ENCODE data around the gene UGGT2. TPM values are rescaled to one million over a fixed set of nuclear protein-coding genes. Genes with fewer than 3 reads are reported as not detected.

UGGT2 gene
- polyA plus RNA-seq, 2 of the 4 experiments (the other 2 are of a cell fraction): 10.3 to 27.9 TPM

DNA sequence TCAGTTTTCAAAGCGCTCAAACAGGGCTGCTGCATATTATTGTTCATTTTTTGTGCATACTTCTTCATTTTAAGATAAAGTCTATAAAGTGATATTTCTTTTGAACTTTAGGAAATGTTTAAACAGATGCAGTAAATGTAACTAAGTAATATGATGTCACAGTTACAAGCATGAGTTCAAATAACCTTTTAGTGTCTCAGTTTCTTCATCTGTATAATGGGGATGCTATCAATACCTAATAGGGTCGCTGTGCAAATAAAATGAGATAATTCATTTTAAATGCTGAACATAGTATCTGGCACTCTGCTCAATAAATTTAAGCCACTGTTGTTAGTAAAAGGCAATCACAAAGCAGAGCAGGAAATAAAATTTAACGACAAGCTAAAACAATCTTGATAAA lies 97.5 kb downstream of the UGGT2 start:
- FAIRE-seq: no peak
- 86% methylated on average over 3 of the region's 3 CpGs for WGBS (ENCODE audit: missing lambda C conversion rate)

DNA sequence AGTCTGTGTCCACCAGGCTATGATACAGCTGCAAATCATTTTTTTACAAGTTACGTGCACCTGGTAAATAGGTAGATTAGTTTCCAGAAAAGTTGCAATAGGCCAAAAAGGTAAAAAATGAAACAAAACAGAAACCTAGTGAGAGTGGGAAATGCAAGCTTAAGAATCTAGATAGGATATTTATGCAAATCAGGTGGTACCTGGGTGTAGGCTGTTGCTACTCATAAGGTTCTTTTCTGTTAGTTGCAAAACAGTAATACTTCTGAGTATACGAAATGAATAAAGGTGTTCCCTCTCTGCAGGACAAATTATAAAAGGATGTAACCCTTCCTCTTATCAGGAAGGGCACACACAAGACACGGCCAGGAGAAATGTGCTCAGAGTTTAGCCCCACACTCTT lies 97.9 kb downstream of the UGGT2 start:
- no peaks in the 10 kb centered on the region for H3K4me1 ChIP-seq
- WGBS (ENCODE audit: missing lambda C conversion rate): 90% methylated on average over 3 of the region's 3 CpGs
- no peak overlapping the region for H3K4me2 ChIP-seq
- POLR2A ChIA-PET: no interaction called here
- ATAC-seq (no peak), FAIRE-seq (no peak), DNase-seq (ENCODE audit: low read depth in 1 of 2, low spot score in 1 of 2) (no peak)
- CTCF ChIA-PET: no interaction called here
- H3K27ac ChIP-seq: no peak overlapping the region
- peaks cover 1% of the 10 kb centered on the region; the same call in 1 of the 3 replicates for H3K9me3 ChIP-seq
- no peak overlapping the region for H3K4me3 ChIP-seq
- TF ChIP-seq BCL3 (IDR thresholded peaks at IDR 0.05): no peak
- TF ChIP-seq, protein P1, sequence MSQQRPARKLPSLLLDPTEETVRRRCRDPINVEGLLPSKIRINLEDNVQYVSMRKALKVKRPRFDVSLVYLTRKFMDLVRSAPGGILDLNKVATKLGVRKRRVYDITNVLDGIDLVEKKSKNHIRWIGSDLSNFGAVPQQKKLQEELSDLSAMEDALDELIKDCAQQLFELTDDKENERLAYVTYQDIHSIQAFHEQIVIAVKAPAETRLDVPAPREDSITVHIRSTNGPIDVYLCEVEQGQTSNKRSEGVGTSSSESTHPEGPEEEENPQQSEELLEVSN (IDR thresholded peaks at IDR 0.05; ENCODE audit: borderline replicate concordance, low read depth): no peak

More for the DNA sequence above, 97.5 kb downstream of the UGGT2 start:
- Histone ChIP-seq H3K4me1 (no peaks in the 10 kb centered on the region), H3K9me3 (peaks cover 4% of the 10 kb centered on the region; the same call in 1 of the 3 replicates), H3K4me3 (no peak overlapping the region), H3K27ac (no peak overlapping the region), H3K4me2 (no peak overlapping the region)
- ChIA-PET POLR2A (no interaction called here), CTCF (no interaction called here)
- ATAC-seq: no peak
- no peak for DNase-seq (ENCODE audit: low read depth in 1 of 2, low spot score in 1 of 2)
- TF ChIP-seq ZSCAN20 (CRISPR knock-in tag; IDR thresholded peaks at IDR 0.05) (no peak), EHF (CRISPR knock-in tag; IDR thresholded peaks at IDR 0.05) (no peak), POLR2A (IDR thresholded peaks at IDR 0.05; ENCODE audit: low read length) (no peak), SMC3 (IDR thresholded peaks at IDR 0.05) (no peak), HDAC2 (IDR thresholded peaks at IDR 0.05) (no peak), SREBF2 (IDR thresholded peaks at IDR 0.05) (no peak), HEYL (CRISPR knock-in tag; IDR thresholded peaks at IDR 0.05) (no peak)
- TF ChIP-seq, protein P2, sequence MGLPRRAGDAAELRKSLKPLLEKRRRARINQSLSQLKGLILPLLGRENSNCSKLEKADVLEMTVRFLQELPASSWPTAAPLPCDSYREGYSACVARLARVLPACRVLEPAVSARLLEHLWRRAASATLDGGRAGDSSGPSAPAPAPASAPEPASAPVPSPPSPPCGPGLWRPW (IDR thresholded peaks at IDR 0.05): no peak
- TF ChIP-seq, protein P3, sequence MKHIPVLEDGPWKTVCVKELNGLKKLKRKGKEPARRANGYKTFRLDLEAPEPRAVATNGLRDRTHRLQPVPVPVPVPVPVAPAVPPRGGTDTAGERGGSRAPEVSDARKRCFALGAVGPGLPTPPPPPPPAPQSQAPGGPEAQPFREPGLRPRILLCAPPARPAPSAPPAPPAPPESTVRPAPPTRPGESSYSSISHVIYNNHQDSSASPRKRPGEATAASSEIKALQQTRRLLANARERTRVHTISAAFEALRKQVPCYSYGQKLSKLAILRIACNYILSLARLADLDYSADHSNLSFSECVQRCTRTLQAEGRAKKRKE (CRISPR knock-in tag; IDR thresholded peaks at IDR 0.05; ENCODE audit: low read depth): no peak
- TF ChIP-seq, protein P4, sequence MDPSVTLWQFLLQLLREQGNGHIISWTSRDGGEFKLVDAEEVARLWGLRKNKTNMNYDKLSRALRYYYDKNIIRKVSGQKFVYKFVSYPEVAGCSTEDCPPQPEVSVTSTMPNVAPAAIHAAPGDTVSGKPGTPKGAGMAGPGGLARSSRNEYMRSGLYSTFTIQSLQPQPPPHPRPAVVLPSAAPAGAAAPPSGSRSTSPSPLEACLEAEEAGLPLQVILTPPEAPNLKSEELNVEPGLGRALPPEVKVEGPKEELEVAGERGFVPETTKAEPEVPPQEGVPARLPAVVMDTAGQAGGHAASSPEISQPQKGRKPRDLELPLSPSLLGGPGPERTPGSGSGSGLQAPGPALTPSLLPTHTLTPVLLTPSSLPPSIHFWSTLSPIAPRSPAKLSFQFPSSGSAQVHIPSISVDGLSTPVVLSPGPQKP (IDR thresholded peaks at IDR 0.05; ENCODE audit: low read depth, low read length): no peak

DNA sequence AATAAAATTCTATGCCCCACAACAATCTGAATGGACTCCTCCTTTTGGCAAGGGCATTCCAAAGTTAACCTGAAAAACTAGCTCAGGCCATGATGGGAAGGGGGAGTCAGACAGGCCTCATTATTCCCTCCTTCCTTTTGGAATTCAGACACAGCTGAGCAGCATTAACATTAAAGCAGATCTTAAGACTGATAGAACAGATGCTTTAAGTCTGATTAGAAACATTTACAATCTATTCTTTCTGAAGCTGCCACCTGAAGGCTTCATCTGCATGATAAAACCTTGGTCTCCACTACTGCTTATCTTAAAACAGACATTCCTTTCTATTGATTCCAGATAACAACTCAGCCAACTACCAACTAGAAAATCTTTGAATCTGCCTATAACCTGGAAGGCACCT lies 98.9 kb downstream of the UGGT2 start:
- DNase-seq (ENCODE audit: low read depth in 1 of 2, low spot score in 1 of 2) (no peak), ATAC-seq (no peak), FAIRE-seq (no peak)
- no peak overlapping the region for H3K4me3 ChIP-seq
- no peaks in the 10 kb centered on the region for H3K4me1 ChIP-seq
- no peak overlapping the region for H3K4me2 ChIP-seq
- ChIA-PET POLR2A (no interaction called here), CTCF (no interaction called here)
- no peaks in the 10 kb centered on the region for H3K9me3 ChIP-seq
- no peak overlapping the region for H3K27ac ChIP-seq
- TF ChIP-seq CEBPB (IDR thresholded peaks at IDR 0.05) (no peak), MYC (IDR thresholded peaks at IDR 0.05; ENCODE audit: borderline replicate concordance, low read length) (no peak), NPAS2 (CRISPR knock-in tag; IDR thresholded peaks at IDR 0.05; ENCODE audit: borderline replicate concordance) (no peak), ZFP36 (IDR thresholded peaks at IDR 0.05; ENCODE audit: borderline replicate concordance, partially characterized antibody) (no peak), MAX (IDR thresholded peaks at IDR 0.05) (no peak), HDAC2 (IDR thresholded peaks at IDR 0.05) (no peak), SMC3 (IDR thresholded peaks at IDR 0.05) (no peak)
- TF ChIP-seq, protein P4 (IDR thresholded peaks at IDR 0.05; ENCODE audit: low read depth, low read length): no peak

Measured in A549 (cell line).